AG10803 (cell line): Measurements from ENCODE around the gene CLIP1.
"Not testable (repeated sequence)": the region's sequence is repeated elsewhere in the genome, so short reads cannot be mapped to it uniquely, and the experiment has no call there.

Source experiments
- DNase-seq: peaks from one replicate; pipeline ENCODE4 v3.0.0; 2010; ENCODE audit warnings: low read depth
- H3K4me3 ChIP-seq: 2 replicates; pipeline ENCODE4 v1.5.1; 2011; ENCODE audit warnings: mild to moderate bottlenecking, low read length, control low read depth
- TF ChIP-seq, protein P1 (sequence below): conservative IDR thresholded peaks from 2 replicates; pipeline ENCODE4 v1.5.1; 2011; ENCODE audit warnings: mild to moderate bottlenecking, low read length, control low read depth, inconsistent platforms

CLIP1 gene

DNA sequence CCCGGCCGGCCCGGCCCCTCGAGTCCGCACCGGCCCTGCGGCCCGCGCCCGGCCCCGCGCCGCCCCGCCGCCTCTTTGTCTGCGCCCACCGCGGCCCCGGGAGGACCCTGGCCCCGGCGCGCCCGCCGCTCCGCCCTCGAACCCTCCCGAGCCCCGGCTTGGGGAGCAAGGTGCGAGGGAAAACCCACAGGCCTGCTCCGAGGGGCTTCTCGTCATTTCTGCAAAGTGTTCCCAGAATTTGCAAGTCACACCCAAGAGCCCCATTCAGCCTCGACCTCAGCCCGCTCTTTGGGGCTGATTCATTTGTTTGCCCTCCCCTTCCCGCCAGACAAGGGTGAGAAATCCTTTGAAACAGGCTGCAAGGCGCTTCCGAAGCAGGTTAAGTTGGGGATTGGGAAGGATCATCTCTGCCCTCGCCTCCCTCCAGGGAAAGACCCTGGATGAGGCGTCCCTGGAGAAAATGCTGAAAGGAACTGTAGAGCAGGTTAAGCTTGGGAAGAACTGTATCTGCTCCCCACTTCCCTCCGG, 325 bp upstream of the CLIP1 start:
- peak overlapping the region; percentile 75 for H3K4me3 ChIP-seq
- TF ChIP-seq, protein P1, sequence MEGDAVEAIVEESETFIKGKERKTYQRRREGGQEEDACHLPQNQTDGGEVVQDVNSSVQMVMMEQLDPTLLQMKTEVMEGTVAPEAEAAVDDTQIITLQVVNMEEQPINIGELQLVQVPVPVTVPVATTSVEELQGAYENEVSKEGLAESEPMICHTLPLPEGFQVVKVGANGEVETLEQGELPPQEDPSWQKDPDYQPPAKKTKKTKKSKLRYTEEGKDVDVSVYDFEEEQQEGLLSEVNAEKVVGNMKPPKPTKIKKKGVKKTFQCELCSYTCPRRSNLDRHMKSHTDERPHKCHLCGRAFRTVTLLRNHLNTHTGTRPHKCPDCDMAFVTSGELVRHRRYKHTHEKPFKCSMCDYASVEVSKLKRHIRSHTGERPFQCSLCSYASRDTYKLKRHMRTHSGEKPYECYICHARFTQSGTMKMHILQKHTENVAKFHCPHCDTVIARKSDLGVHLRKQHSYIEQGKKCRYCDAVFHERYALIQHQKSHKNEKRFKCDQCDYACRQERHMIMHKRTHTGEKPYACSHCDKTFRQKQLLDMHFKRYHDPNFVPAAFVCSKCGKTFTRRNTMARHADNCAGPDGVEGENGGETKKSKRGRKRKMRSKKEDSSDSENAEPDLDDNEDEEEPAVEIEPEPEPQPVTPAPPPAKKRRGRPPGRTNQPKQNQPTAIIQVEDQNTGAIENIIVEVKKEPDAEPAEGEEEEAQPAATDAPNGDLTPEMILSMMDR = no peak
- DNase-seq = peak; percentile 62

DNA sequence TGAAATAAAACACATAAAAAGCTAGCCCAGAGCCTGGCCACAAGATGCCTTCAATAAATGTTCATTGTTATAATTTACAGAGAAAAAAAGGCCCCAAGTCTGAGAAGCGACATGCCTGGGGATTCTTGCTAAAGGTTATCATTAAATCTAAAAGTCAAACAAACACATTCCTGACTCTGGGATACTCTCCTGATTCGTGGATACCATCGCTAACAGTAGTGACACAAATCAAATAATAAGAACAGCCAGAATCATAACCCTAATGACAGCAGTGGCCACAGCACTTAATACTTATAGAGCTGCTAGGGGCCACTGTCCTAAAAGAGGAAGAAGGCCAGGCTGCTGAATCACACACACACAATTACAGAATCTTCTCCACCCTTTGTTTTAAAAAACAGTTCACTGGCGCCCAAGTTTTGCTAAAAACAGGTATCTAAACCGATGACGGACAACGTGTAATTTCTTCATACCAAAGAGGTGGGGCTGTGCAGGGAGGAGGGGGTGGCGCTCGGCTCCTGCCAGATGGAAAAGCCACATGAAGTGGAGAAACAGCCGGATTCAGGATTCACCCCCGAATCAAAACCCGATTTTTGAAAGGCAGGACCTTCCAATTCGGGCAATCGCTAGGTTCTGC, 1.2 kb downstream of the CLIP1 start:
- TF ChIP-seq, protein P1 = no peak
- DNase-seq = peak; percentile 50
- peak overlapping the region; percentile 84 for H3K4me3 ChIP-seq

DNA sequence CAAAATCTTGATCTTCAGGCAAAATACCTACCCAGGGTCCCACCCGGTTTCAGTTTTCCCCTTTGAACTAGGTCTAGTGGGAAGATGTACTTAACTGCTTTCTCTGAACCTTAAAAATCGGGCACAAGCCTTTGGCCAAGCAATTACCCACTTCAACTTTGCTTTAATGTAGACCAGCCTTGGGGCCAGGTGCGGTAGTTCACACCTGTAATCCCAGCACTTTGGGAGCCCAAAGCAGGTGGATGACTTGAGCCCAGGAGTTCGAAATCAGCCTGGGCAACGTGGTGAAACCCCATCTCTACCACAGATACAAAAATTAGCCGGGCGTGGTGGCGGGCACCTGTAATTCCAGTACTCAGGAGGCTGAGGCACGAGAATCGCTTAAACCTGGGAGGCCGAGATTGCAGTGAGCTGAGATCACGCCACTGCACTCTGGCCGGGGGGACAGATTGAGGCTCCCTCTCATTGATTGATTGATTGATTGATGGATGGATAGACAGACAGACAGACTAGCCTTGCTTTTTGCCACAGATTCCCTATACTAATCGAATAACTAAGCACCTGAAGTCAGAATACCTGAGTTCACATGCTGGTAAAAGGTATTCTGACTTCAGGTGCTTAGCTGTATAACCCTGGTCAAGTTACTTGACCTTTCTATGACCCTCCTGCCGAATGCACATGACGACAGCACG, 1.9 kb downstream of the CLIP1 start:
- TF ChIP-seq, protein P1 = no peak
- peak overlapping the region; percentile 84 for H3K4me3 ChIP-seq
- no peak for DNase-seq

DNA sequence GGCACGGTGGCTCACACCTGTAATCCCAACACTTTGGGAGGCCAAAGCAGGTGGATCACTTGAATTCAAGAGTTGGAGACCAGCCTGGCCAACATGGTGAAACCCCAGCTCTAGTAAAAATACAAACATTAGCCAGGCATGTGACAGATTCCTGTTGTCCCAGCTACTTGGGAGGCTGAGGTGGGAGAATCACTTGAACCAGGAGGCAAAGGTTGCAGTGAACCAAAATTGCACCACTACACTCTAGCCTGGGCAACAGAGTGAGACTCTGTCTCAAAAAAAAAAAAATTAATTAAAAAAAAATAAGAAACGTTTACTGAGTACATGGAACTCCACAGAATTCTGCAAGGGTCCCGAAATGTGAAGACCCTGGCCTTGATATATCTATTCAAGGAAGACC, 3.4 kb downstream of the CLIP1 start:
- not testable (repeated sequence) for DNase-seq, H3K4me3 ChIP-seq

DNA sequence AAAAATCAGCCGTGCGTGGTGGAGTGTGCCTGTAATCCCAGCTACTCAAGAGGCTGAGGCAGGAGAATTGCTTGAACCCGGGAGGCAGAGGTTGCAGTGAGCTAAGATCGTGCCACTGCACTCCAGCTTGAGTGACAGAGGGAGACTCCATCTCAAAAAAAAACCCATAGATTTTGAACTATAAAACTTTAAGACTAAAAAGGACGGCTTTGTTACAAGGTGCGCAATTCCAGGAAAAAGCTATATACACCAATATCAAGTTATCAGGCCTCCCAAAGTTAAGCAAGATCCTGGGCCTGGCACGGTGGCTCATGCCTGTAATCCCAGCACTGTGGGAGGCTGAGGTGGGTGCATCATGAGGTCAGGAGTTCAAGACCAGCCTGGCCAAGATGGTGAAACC, 6.8 kb downstream of the CLIP1 start:
- H3K4me3 ChIP-seq, DNase-seq: not testable (repeated sequence)

DNA sequence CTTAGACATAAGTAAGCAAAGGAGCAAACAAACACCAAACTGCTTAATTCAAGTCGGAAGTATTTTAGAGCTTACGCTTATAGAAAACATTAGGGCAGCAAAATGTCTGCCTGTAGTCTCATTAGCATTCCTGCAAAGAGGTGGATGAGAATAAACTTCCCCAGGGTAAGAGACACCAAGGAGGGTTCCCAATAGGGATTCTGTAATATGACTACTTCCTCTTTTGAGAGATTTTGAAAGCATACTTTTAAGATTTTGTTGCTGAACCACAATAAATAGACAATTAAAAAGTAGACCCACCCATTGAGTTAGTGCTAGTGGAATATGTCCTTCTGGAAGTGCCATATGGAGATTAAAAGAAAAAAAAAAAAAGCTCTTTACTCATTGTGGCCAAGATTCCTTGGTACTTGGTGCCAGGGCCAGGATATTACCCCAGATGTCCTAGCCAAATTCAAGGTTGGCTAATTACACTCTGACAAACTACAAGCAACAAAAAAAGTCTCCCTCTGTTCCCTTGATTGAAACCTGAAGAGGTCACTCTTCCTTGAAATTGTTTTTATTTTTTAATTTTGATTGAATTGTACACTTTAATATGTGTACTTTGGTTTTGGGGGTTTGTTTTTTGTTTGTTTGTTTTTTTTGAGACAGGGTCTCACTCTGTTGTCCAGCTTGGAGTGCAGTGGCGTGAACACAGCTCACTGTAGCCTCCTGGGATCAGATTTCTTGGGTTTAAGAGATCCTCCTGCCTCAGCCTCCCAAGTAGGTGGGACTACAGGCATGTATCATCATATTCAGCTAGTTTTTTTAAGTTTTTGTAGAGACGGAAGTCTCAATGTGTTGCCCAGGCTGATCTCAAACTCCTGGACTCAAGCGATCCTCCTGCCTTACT, 8.7 kb downstream of the CLIP1 start:
- no peak overlapping the region for H3K4me3 ChIP-seq
- TF ChIP-seq, protein P1 = no peak
- DNase-seq = peak; percentile 65

DNA sequence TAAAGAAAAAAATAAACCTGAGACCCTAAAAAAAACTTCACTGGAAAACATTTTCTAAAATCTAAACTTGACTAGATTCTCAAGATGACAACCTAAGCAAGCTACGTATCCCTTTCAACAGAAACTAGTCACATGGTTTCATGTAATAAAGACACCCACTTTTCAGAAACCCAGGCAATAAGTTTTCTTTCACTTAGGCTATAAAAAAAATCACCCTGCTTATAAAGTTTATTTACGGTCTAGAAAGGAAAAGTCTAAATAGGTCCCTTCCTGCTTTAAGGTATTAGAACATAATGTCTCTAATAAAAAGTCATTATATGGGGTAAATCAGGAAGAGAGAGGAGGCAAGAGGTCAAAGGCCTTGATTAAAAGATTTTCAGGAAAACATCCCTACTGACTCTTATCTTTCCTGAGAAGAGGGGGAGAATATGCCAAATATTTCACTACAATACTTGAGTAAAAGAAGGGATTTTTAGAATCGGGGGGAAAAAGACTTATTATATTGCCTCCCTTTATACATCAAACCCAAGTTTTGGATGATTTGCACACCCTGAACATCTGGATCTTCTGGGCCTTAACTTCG, 9.5 kb downstream of the CLIP1 start:
- no peak for DNase-seq
- no peak overlapping the region; the same call in 1 of the 2 replicates for H3K4me3 ChIP-seq
- TF ChIP-seq, protein P1 = no peak
